H1 (cell line): Measurements from ENCODE around the gene ABCG8. TPM values are rescaled to one million over a fixed set of nuclear protein-coding genes. Genes with fewer than 3 reads are reported as not detected.

Source experiments
- CTCF ChIA-PET: fragments of 300-600 bp; sonication (Branson Sonifier 250); formaldehyde crosslinking; loops from one replicate; lab custom pipeline; 2021; ENCODE audit not compliant: partially characterized antibody; lab: Charles Lee
- POLR2A ChIA-PET: fragments of 300-600 bp; sonication (Branson Sonifier 250); formaldehyde crosslinking; loops from one replicate; lab custom pipeline; 2021; ENCODE audit warnings: inconsistent platforms; ENCODE audit not compliant: partially characterized antibody; lab: Charles Lee
- DNase-seq, 2 experiments: peaks; one replicate each; pipeline versions ENCODE4 v3.0.0 to v3.0.0-alpha.2; 2010 to 2022; ENCODE audit warnings: low spot score in 2 of 2, low read depth in 1 of 2, mixed read lengths in 1 of 2
- FAIRE-seq: peaks from 2 replicates; lab custom pipeline; 2011; peaks lifted over from hg19 to GRCh38; lab: Jason Lieb, UNC
- H2AFZ ChIP-seq: 2 replicates; pipeline ENCODE4 v1.8.1; 2012; ENCODE audit warnings: low read length, inconsistent platforms
- H2AK5ac ChIP-seq: 2 replicates; pipeline ENCODE4 v1.6.1; 2013; ENCODE audit warnings: low read depth, low read length
- H2BK120ac ChIP-seq: replicated peaks from 2 replicates; pipeline ENCODE3; 2013; ENCODE audit warnings: low read depth, low read length, inconsistent platforms
- H2BK12ac ChIP-seq: 2 replicates; pipeline ENCODE4 v1.6.1; 2013; ENCODE audit warnings: low read depth, low read length
- H2BK15ac ChIP-seq: 2 replicates; pipeline ENCODE4 v1.6.1; 2013; ENCODE audit warnings: low read length
- H2BK20ac ChIP-seq: 2 replicates; pipeline ENCODE4 v1.6.1; 2013; ENCODE audit warnings: low read length
- H2BK5ac ChIP-seq: 2 replicates; pipeline ENCODE4 v1.6.1; 2013; ENCODE audit warnings: low read depth, low read length
- H3K14ac ChIP-seq: 2 replicates; pipeline ENCODE4 v1.6.1; 2013; ENCODE audit warnings: inconsistent platforms; ENCODE audit not compliant: insufficient read length
- H3K18ac ChIP-seq: 2 replicates; pipeline ENCODE4 v1.6.1; 2013; ENCODE audit warnings: low read length; ENCODE audit errors: extremely low read depth
- H3K23ac ChIP-seq: 2 replicates; pipeline ENCODE4 v1.6.1; 2013; ENCODE audit warnings: inconsistent platforms; ENCODE audit not compliant: insufficient read length
- H3K23me2 ChIP-seq: 2 replicates; pipeline ENCODE4 v1.6.1; 2013; ENCODE audit warnings: low read depth, low read length
- H3K27ac ChIP-seq: 2 replicates; pipeline ENCODE4 v1.6.1; 2011; ENCODE audit warnings: low read depth, low read length, inconsistent platforms
- H3K27me3 ChIP-seq, 4 experiments: replicated peaks in 1 of 4; 1 replicate in 1 of 4; 2 replicates in 3 of 4; pipeline versions ENCODE4 v1.6.1 to v1.8.1; 2011 to 2013; ENCODE audit warnings: low read length in 3 of 4, mild to moderate bottlenecking in 3 of 4, inconsistent platforms in 2 of 4, mixed read lengths in 2 of 4, moderate library complexity in 1 of 4; ENCODE audit not compliant: control insufficient read depth in 3 of 4, insufficient read depth in 3 of 4; ENCODE audit errors: extremely low read depth in 1 of 4
- H3K36me3 ChIP-seq, 4 experiments: 2 replicates each; pipeline versions ENCODE4 v1.6.1 to v1.8.1; 2011 to 2013; ENCODE audit warnings: mild to moderate bottlenecking in 4 of 4, low read length in 3 of 4, moderate library complexity in 2 of 4, control low read depth in 1 of 4, inconsistent platforms in 1 of 4; ENCODE audit not compliant: insufficient read depth in 4 of 4, control insufficient read depth in 2 of 4
- H3K4ac ChIP-seq: replicated peaks from 2 replicates; pipeline ENCODE3; 2013; ENCODE audit warnings: low read length, low read depth, mixed read lengths, inconsistent platforms; ENCODE audit not compliant: insufficient read length
- H3K4me1 ChIP-seq, 4 experiments: replicated peaks in 1 of 4; 1 replicate in 1 of 4; 2 replicates in 3 of 4; pipeline versions ENCODE4 v1.6.1 to v1.8.1; 2011 to 2013; ENCODE audit warnings: low read length in 3 of 4, inconsistent platforms in 2 of 4, mixed read lengths in 1 of 4; ENCODE audit not compliant: insufficient read depth in 4 of 4, control insufficient read depth in 3 of 4
- H3K4me2 ChIP-seq, 2 experiments: 2 replicates each; pipeline versions ENCODE4 v1.6.1 to v1.8.1; 2011 to 2013; ENCODE audit warnings: low read depth in 2 of 2, low read length in 2 of 2, control low read depth in 1 of 2, inconsistent platforms in 1 of 2, mild to moderate bottlenecking in 1 of 2; ENCODE audit not compliant: insufficient read depth in 1 of 2
- H3K4me3 ChIP-seq, 4 experiments: fragments of 200-600, 300-600 bp in 1 of 4; sonication (generic), shearing (Covaris generic), sonication (Bioruptor Twin) in 1 of 4; 2 replicates each; pipeline versions ENCODE4 v1.5.1 to v1.8.1; 2011 to 2016; ENCODE audit warnings: low read length in 4 of 4, low read depth in 3 of 4, control low read depth in 2 of 4, inconsistent platforms in 2 of 4, mild to moderate bottlenecking in 2 of 4, mixed read lengths in 1 of 4, moderate library complexity in 1 of 4; ENCODE audit not compliant: insufficient read depth in 2 of 4; ENCODE audit errors: extremely low read depth in 1 of 4
- H3K56ac ChIP-seq: replicated peaks from 2 replicates; pipeline ENCODE3; 2013; ENCODE audit warnings: low read depth, mild to moderate bottlenecking, mixed read lengths, low read length, inconsistent platforms; ENCODE audit not compliant: insufficient read length
- H3K79me1 ChIP-seq: 2 replicates; pipeline ENCODE4 v1.6.1; 2013; ENCODE audit warnings: low read depth, low read length, control low read depth
- H3K79me2 ChIP-seq, 2 experiments: 2 replicates each; pipeline versions ENCODE4 v1.6.1 to v1.8.1; 2012 to 2013; ENCODE audit warnings: low read length in 2 of 2, mild to moderate bottlenecking in 2 of 2, inconsistent platforms in 1 of 2; ENCODE audit not compliant: insufficient read depth in 2 of 2, control insufficient read depth in 1 of 2
- H3K9ac ChIP-seq, 4 experiments: replicated peaks in 1 of 4; 1 replicate in 1 of 4; 2 replicates in 3 of 4; pipeline versions ENCODE4 v1.6.1 to v1.8.1; 2011 to 2013; ENCODE audit warnings: low read depth in 3 of 4, low read length in 3 of 4, control low read depth in 2 of 4, mild to moderate bottlenecking in 2 of 4, moderate library complexity in 2 of 4, inconsistent platforms in 1 of 4; ENCODE audit errors: extremely low read depth in 1 of 4
- H3K9me3 ChIP-seq, 2 experiments: 2 replicates each; pipeline versions ENCODE4 v1.6.1 to v1.8.1; 2012 to 2013; ENCODE audit warnings: mild to moderate bottlenecking in 2 of 2, moderate library complexity in 2 of 2, control low read depth in 1 of 2, inconsistent platforms in 1 of 2, low read depth in 1 of 2, low read length in 1 of 2, mixed read lengths in 1 of 2; ENCODE audit not compliant: insufficient read depth in 2 of 2
- H4K20me1 ChIP-seq, 2 experiments: replicated peaks in 1 of 2; 2 replicates each; pipeline versions ENCODE3 to v1.8.1; 2011 to 2013; ENCODE audit warnings: inconsistent platforms in 2 of 2, low read length in 2 of 2, mild to moderate bottlenecking in 1 of 2; ENCODE audit not compliant: insufficient read depth in 2 of 2, control insufficient read depth in 1 of 2
- H4K5ac ChIP-seq: 2 replicates; pipeline ENCODE4 v1.6.1; 2013; ENCODE audit warnings: low read length, low read depth, mixed read lengths, inconsistent platforms; ENCODE audit not compliant: insufficient read length
- H4K8ac ChIP-seq: 2 replicates; pipeline ENCODE4 v1.8.0; 2013; ENCODE audit warnings: mild to moderate bottlenecking, moderate library complexity, low read length, inconsistent platforms; ENCODE audit not compliant: insufficient read depth; ENCODE audit errors: extremely low read depth
- H4K91ac ChIP-seq: replicated peaks from 2 replicates; pipeline ENCODE3; 2013; ENCODE audit warnings: low read length, mixed read lengths, inconsistent platforms; ENCODE audit not compliant: insufficient read length
- ATF2 ChIP-seq: IDR thresholded peaks from 2 replicates; pipeline ENCODE4 v1.6.1; 2012; ENCODE audit warnings: low read length, inconsistent platforms
- CBX5 ChIP-seq: fragments of 300-800, 300-1000 bp; sonication (generic); IDR thresholded peaks from 2 replicates; pipeline ENCODE4 v1.7.1; 2016; ENCODE audit warnings: antibody characterized with exemption, low read length, low read depth
- CBX8 ChIP-seq: fragments of 300-800, 300-1000 bp; sonication (generic); IDR thresholded peaks from 2 replicates; pipeline ENCODE4 v1.7.1; 2016; ENCODE audit warnings: low read depth, low read length, borderline replicate concordance
- CEBPB ChIP-seq: IDR thresholded peaks from 2 replicates; pipeline ENCODE4 v1.6.1; 2012; ENCODE audit warnings: low read depth, low read length
- GTF2F1 ChIP-seq: IDR thresholded peaks from 2 replicates; pipeline ENCODE4 v1.6.1; 2012; ENCODE audit warnings: low read depth, low read length, improper control_type of control experiment, borderline replicate concordance
- JUND ChIP-seq: IDR thresholded peaks from 2 replicates; pipeline ENCODE4 v1.6.1; 2011; ENCODE audit warnings: mild to moderate bottlenecking, improper control_type of control experiment, low read length
- KDM1A ChIP-seq: fragments of 200-600, 300-600 bp; sonication (generic); IDR thresholded peaks from 2 replicates; pipeline ENCODE4 v1.7.1; 2016; ENCODE audit warnings: mild to moderate bottlenecking, low read length, borderline replicate concordance
- PHF8 ChIP-seq: fragments of 200-600 bp; sonication (generic); conservative IDR thresholded peaks from 2 replicates; pipeline ENCODE4 v1.7.1; 2012; ENCODE audit warnings: low read depth, mild to moderate bottlenecking, inconsistent platforms, low read length, moderate library complexity
- RBBP5 ChIP-seq: IDR thresholded peaks from 2 replicates; pipeline ENCODE4 v1.7.1; 2012; ENCODE audit warnings: low read depth, mild to moderate bottlenecking, inconsistent platforms, low read length, moderate library complexity, borderline replicate concordance
- SIRT6 ChIP-seq: IDR thresholded peaks from one replicate; pipeline ENCODE4 v1.7.1; 2012; ENCODE audit warnings: low read length, inconsistent platforms
- SP4 ChIP-seq: IDR thresholded peaks from 2 replicates; pipeline ENCODE4 v1.6.1; 2012; ENCODE audit warnings: low read length, inconsistent platforms
- SRF ChIP-seq: IDR thresholded peaks from 2 replicates; pipeline ENCODE4 v1.6.1; 2011; ENCODE audit warnings: mild to moderate bottlenecking, low read depth, low read length, moderate library complexity
- TCF12 ChIP-seq: IDR thresholded peaks from 2 replicates; pipeline ENCODE4 v1.6.1; 2011; ENCODE audit warnings: low read depth, mild to moderate bottlenecking, low read length
- ZNF274 ChIP-seq: IDR thresholded peaks from 2 replicates; pipeline ENCODE4 v1.7.0; 2012; ENCODE audit warnings: low read length, borderline replicate concordance; ENCODE audit errors: extremely low read depth
- WGBS, 2 experiments: shearing (Covaris generic) in 1 of 2; methylation state at CpG; one replicate each; pipeline versions ENCODE4 v1.1.6 to v1.1.7; 2013 to 2015; ENCODE audit warnings: low lambda C conversion rate in 2 of 2, mixed read lengths in 2 of 2, inconsistent platforms in 1 of 2, low coverage in 1 of 2, missing lambda C conversion rate in 1 of 2; ENCODE audit not compliant: insufficient replicate concordance in 2 of 2, insufficient coverage in 1 of 2, insufficient read length in 1 of 2; ENCODE audit errors: extremely low coverage in 1 of 2, missing lambda C conversion rate in 1 of 2; 5-methylcytosine and 5-hydroxymethylcytosine counted together
- polyA plus RNA-seq, 7 experiments: library from polyadenylated mRNA; depleted of rRNA in 3 of 7; stranded (reverse) in 5 of 7; unstranded in 2 of 7; fragments of >200 nt in 5 of 7; fragments of 200-250 nt in 2 of 7; gene quantifications; 1 replicate in 5 of 7; 2 replicates in 1 of 7; 4 replicates in 1 of 7; pipeline versions ENCODE4 v1.2.1 to v1.2.3, GENCODE V29; 2011 to 2013; ENCODE audit warnings: missing spikeins in 2 of 7, mixed read lengths in 2 of 7
- total RNA-seq: library from RNA; stranded (reverse); fragmentation: NEBNext Ultra II Directional; extraction: Animal tissue kit (Norgen Biotek cat#: 25700); gene quantifications from 2 replicates; pipeline ENCODE4 v1.2.1, GENCODE V29; 2021

ABCG8 gene
- total and polyA plus RNA-seq, 2 of the 8 experiments (the other 6 are each of a cell fraction or from before 2014, with no cell fraction given): not detected

GRCh38 chr2:43806719-43807031, 32.1 kb upstream of the ABCG8 start:
- FAIRE-seq: no peak
- H3K4me2 ChIP-seq: no peak overlapping the region
- no peak for DNase-seq
- POLR2A ChIA-PET: no interaction called here
- no peak overlapping the region for H4K91ac ChIP-seq
- no peak overlapping the region for H3K9ac ChIP-seq
- H4K5ac ChIP-seq: no peak overlapping the region
- H3K27me3 ChIP-seq: no peaks in the 10 kb centered on the region
- H3K4me1 ChIP-seq: no peaks in the 10 kb centered on the region
- H2AFZ ChIP-seq: no peak overlapping the region
- no peak overlapping the region for H2BK20ac ChIP-seq
- H3K56ac ChIP-seq: no peak overlapping the region
- no peaks in the 10 kb centered on the region for H3K9me3 ChIP-seq
- H2BK120ac ChIP-seq: no peak overlapping the region
- H3K36me3 ChIP-seq: no peaks in the 10 kb centered on the region
- H4K20me1 ChIP-seq: no peaks in the 10 kb centered on the region
- no peak overlapping the region for H3K23ac ChIP-seq
- 87% methylated on average over 2 of the region's 2 CpGs; no CpG with 5 or more reads in 1 of the 2 experiments for WGBS, 2 experiments
- no peak overlapping the region for H4K8ac ChIP-seq
- H2BK12ac ChIP-seq: no peak overlapping the region
- H3K18ac ChIP-seq: no peak overlapping the region
- no peak overlapping the region for H3K4me3 ChIP-seq
- H3K27ac ChIP-seq: no peak overlapping the region
- H2BK15ac ChIP-seq: no peak overlapping the region
- CTCF ChIA-PET: interaction anchor here (0.7 to 1.4 kb wide), 2 partner anchors 19 to 202 kb away, joined by 3 to 6 read pairs; no protein-coding TSS in a partner anchor
- H3K79me1 ChIP-seq: no peaks in the 10 kb centered on the region
- H3K4ac ChIP-seq: no peak overlapping the region
- H3K79me2 ChIP-seq: no peaks in the 10 kb centered on the region
- H3K14ac ChIP-seq: no peak overlapping the region
- no peak overlapping the region for H2AK5ac ChIP-seq
- H3K23me2 ChIP-seq: no peaks in the 10 kb centered on the region
- H2BK5ac ChIP-seq: no peak overlapping the region
- TF ChIP-seq SIRT6 (no peak), TCF12 (no peak), ATF2 (no peak), CBX8 (no peak), JUND (no peak), ZNF274 (no peak), KDM1A (no peak), GTF2F1 (no peak), SRF (no peak), CEBPB (no peak), CBX5 (no peak), SP4 (no peak), RBBP5 (no peak), PHF8 (no peak)
